ENCODE measurements around the gene CLCN6. TPM values are rescaled to one million over a fixed set of nuclear protein-coding genes. Genes with fewer than 3 reads are reported as not detected.

The CLCN6 gene
- total and polyA plus RNA-seq, 7 donors = 3.0 to 19.7 (median 16.0) TPM

- DNase-seq = no peak
- no peak overlapping the region for H3K4me3 ChIP-seq
- peaks cover 0 to 21% (median 12%) of the 10 kb centered on the region in 4 donors for H3K4me1 ChIP-seq
- H3K9me3 ChIP-seq = no peaks in the 10 kb centered on the region
- no peak overlapping the region for H3K27ac ChIP-seq
- H3K36me3 ChIP-seq = no peaks in the 10 kb centered on the region
- intact Hi-C loops (cut with DNase I) = no loop called here
- WGBS, 2 donors = 85 to 90% methylated on average over 12 of the region's 12 CpGs
- no peaks in the 10 kb centered on the region for H3K27me3 ChIP-seq
- no peak for TF ChIP-seq POLR2AphosphoS5 (IDR thresholded peaks at IDR 0.05)
- TF ChIP-seq CTCF (IDR thresholded peaks at IDR 0.05) = no peak
- TF ChIP-seq POLR2A (IDR thresholded peaks at IDR 0.05) = no peak
- no peak for TF ChIP-seq EP300 (IDR thresholded peaks at IDR 0.05)
These were observed 24.7 kb upstream of the CLCN6 start for GRCh38 chr1:11781297-11781696.

GRCh38 chr1:11782127-11782708 is 23.8 kb upstream of the CLCN6 start:
- Histone ChIP-seq H3K9me3 (no peaks in the 10 kb centered on the region), H3K27me3 (no peaks in the 10 kb centered on the region), H3K27ac (no peak overlapping the region), H3K36me3 (no peaks in the 10 kb centered on the region), H3K4me3 (no peak overlapping the region), H3K4me1 (peaks cover 0 to 28% (median 19%) of the 10 kb centered on the region in 4 donors)
- intact Hi-C loops (cut with DNase I) = no loop called here
- TF ChIP-seq EP300 (IDR thresholded peaks at IDR 0.05) = no peak
- no peak for TF ChIP-seq POLR2A (IDR thresholded peaks at IDR 0.05)
- 80 to 88% methylated on average over 6 of the region's 6 CpGs for WGBS, 2 donors
- DNase-seq = no peak

GRCh38 chr1:11783556-11783955 is 22.4 kb upstream of the CLCN6 start:
- no peaks in the 10 kb centered on the region for H3K36me3 ChIP-seq
- no peak for DNase-seq
- no peaks in the 10 kb centered on the region for H3K27me3 ChIP-seq
- H3K4me3 ChIP-seq = no peak overlapping the region
- 86 to 87% methylated on average over 6 of the region's 6 CpGs for WGBS, 2 donors
- peaks cover 0 to 41% (median 32%) of the 10 kb centered on the region in 4 donors for H3K4me1 ChIP-seq
- intact Hi-C loops (cut with DNase I) = no loop called here
- H3K27ac ChIP-seq = no peak overlapping the region
- H3K9me3 ChIP-seq = no peaks in the 10 kb centered on the region
- TF ChIP-seq EP300 (IDR thresholded peaks at IDR 0.05) = no peak
- TF ChIP-seq CTCF (IDR thresholded peaks at IDR 0.05) = no peak

GRCh38 chr1:11784256-11784992 is 21.6 kb upstream of the CLCN6 start:
- Histone ChIP-seq H3K4me1 (peaks cover 0 to 50% (median 41%) of the 10 kb centered on the region in 4 donors), H3K36me3 (peaks cover 0 to 2% (median 0%) of the 10 kb centered on the region in 4 donors), H3K27ac (peak overlapping the region in 3 of 4 donors; percentile 15 to 54 (median 45)), H3K4me3 (peak overlapping the region in 3 of 4 donors; percentile 24 to 40 (median 24)), H3K9me3 (no peaks in the 10 kb centered on the region), H3K27me3 (no peaks in the 10 kb centered on the region)
- intact Hi-C loops (cut with DNase I) = no loop called here
- 72 to 78% methylated on average over 21 of the region's 21 CpGs for WGBS, 2 donors
- TF ChIP-seq CTCF (IDR thresholded peaks at IDR 0.05) (no peak), POLR2A (IDR thresholded peaks at IDR 0.05) (no peak), EP300 (IDR thresholded peaks at IDR 0.05) (no peak), POLR2AphosphoS5 (IDR thresholded peaks at IDR 0.05) (no peak)
- peak; percentile 67 for DNase-seq

- WGBS, 2 donors = 5 to 11% methylated on average over 30 of the region's 30 CpGs
- intact Hi-C loops (cut with DNase I) = loop anchor here (5.0 kb wide), 2 partner anchors 48 to 133 kb away; partner anchors contain the start of genes AGTRAP, FBXO2 and FBXO44
- Histone ChIP-seq H3K27ac (peak overlapping the region in 3 of 4 donors; percentile 15 to 54 (median 45)), H3K27me3 (no peaks in the 10 kb centered on the region), H3K4me1 (peaks cover 0 to 57% (median 48%) of the 10 kb centered on the region in 4 donors), H3K4me3 (peak overlapping the region; percentile 1 to 40 (median 24)), H3K9me3 (no peaks in the 10 kb centered on the region), H3K36me3 (peaks cover 0 to 10% (median 2%) of the 10 kb centered on the region in 4 donors)
- DNase-seq = peak; percentile 87
- TF ChIP-seq POLR2AphosphoS5 (IDR thresholded peaks at IDR 0.05) (peak in 2 of 4 donors; percentile 22 to 34), CTCF (IDR thresholded peaks at IDR 0.05) (peak; percentile 67 to 87 (median 76)), EP300 (IDR thresholded peaks at IDR 0.05) (no peak)
These were observed 20.8 kb upstream of the CLCN6 start for GRCh38 chr1:11784993-11785769.
